Astrocyte (in vitro differentiated cells and primary cell): ENCODE measurements around the gene WASF2. TPM values are rescaled to one million over a fixed set of nuclear protein-coding genes. Genes with fewer than 3 reads are reported as not detected.

Source experiments
- DNase-seq: peaks from one replicate; pipeline ENCODE4 v3.0.0-alpha.2; 2010; ENCODE audit warnings: low read depth
- FAIRE-seq: peaks from 2 replicates; lab custom pipeline; 2011; peaks lifted over from hg19 to GRCh38; lab: Jason Lieb, UNC
- H2AFZ ChIP-seq: 2 replicates; pipeline ENCODE4 v1.6.0; 2012; ENCODE audit warnings: low read depth, low read length, inconsistent platforms
- H3K27ac ChIP-seq: 2 replicates; pipeline ENCODE4 v1.5.1; 2011; ENCODE audit warnings: low read depth, low read length, inconsistent platforms
- H3K27me3 ChIP-seq: 2 replicates; pipeline ENCODE4 v1.6.0; 2011; ENCODE audit warnings: low read length, inconsistent platforms; ENCODE audit not compliant: insufficient read depth
- H3K36me3 ChIP-seq: 2 replicates; pipeline ENCODE4 v1.5.1; 2011; ENCODE audit warnings: low read length, inconsistent platforms; ENCODE audit not compliant: insufficient read depth
- H3K4me1 ChIP-seq: 2 replicates; pipeline ENCODE4 v1.5.1; 2011; ENCODE audit warnings: low read length, inconsistent platforms; ENCODE audit not compliant: insufficient read depth
- H3K4me2 ChIP-seq: 2 replicates; pipeline ENCODE4 v1.6.0; 2012; ENCODE audit warnings: low read length, inconsistent platforms
- H3K4me3 ChIP-seq: 2 replicates; pipeline ENCODE4 v1.5.1; 2011; ENCODE audit warnings: low read depth, mild to moderate bottlenecking, low read length, inconsistent platforms; ENCODE audit not compliant: insufficient read depth
- H3K79me2 ChIP-seq: 2 replicates; pipeline ENCODE4 v1.6.0; 2012; ENCODE audit warnings: mild to moderate bottlenecking, low read length, inconsistent platforms; ENCODE audit not compliant: insufficient read depth
- H3K9ac ChIP-seq: 2 replicates; pipeline ENCODE4 v1.6.0; 2012; ENCODE audit warnings: mild to moderate bottlenecking, low read length, inconsistent platforms
- H3K9me3 ChIP-seq: 2 replicates; pipeline ENCODE4 v1.5.1; 2012; ENCODE audit warnings: low read depth, mild to moderate bottlenecking, low read length, inconsistent platforms; ENCODE audit not compliant: insufficient read depth
- H4K20me1 ChIP-seq: 2 replicates; pipeline ENCODE4 v1.6.0; 2012; ENCODE audit warnings: low read length, inconsistent platforms; ENCODE audit not compliant: insufficient read depth
- H3K27ac Mint-ChIP-seq: one replicate; pipeline ENCODE4 v1.8.0; 2021; ENCODE audit warnings: mild to moderate bottlenecking, mixed read lengths; ENCODE audit not compliant: unreplicated experiment
- H3K27me3 Mint-ChIP-seq: one replicate; pipeline ENCODE4 v1.8.0; 2021; ENCODE audit warnings: low read depth, mixed read lengths; ENCODE audit not compliant: unreplicated experiment
- H3K36me3 Mint-ChIP-seq: one replicate; pipeline ENCODE4 v1.8.0; 2021; ENCODE audit warnings: low read depth, mixed read lengths; ENCODE audit not compliant: unreplicated experiment
- H3K4me1 Mint-ChIP-seq: one replicate; pipeline ENCODE4 v1.8.0; 2021; ENCODE audit warnings: low read depth, mixed read lengths; ENCODE audit not compliant: unreplicated experiment
- H3K4me3 Mint-ChIP-seq: one replicate; pipeline ENCODE4 v1.8.0; 2021; ENCODE audit warnings: mild to moderate bottlenecking, moderate library complexity, mixed read lengths; ENCODE audit not compliant: unreplicated experiment
- H3K9me3 Mint-ChIP-seq: one replicate; pipeline ENCODE4 v1.8.0; 2021; ENCODE audit warnings: mild to moderate bottlenecking, mixed read lengths; ENCODE audit not compliant: unreplicated experiment
- EZH2 ChIP-seq: IDR thresholded peaks from 2 replicates; pipeline ENCODE4 v1.6.1; 2012; ENCODE audit warnings: mild to moderate bottlenecking, low read length, inconsistent platforms; ENCODE audit not compliant: insufficient read depth
- total RNA-seq: library from RNA; stranded (reverse); gene quantifications from 2 replicates; pipeline ENCODE4 v1.2.1, GENCODE V29; 2021
- TF ChIP-seq, protein P1 (sequence below): IDR thresholded peaks from 2 replicates; pipeline ENCODE4 v1.5.1; 2011; ENCODE audit warnings: low read depth, mild to moderate bottlenecking, inconsistent platforms, low read length, moderate library complexity; ENCODE audit not compliant: insufficient read depth

Gene WASF2
- total RNA-seq, 1 donor from 2014 or later, result 86.9 TPM

DNA sequence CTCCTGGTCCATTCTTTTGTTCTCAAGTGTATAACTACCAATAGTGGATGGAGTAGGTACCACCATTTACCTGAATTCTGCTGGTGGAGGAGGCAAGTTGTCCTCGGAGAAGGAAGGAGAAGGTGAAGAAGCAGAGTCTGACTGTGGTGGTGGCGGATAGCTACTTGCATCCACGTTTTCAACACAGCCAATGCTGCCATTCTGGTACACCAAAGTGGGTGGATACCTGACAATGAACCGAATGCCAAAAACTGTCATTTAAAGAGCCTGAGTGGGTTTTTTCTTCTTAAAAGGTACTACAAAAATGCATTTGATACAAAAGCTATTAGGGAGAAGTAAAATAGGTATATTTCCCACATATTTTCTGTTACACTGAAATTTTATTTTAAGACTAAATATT lies 77.5 kb downstream of the WASF2 start:
- Histone ChIP-seq H3K4me2 (no peak overlapping the region), H3K9ac (no peak overlapping the region), H2AFZ (no peak overlapping the region), H3K27ac (no peak overlapping the region), H3K9me3 (no peaks in the 10 kb centered on the region), H3K79me2 (peaks cover 4% of the 10 kb centered on the region), H3K27me3 (no peaks in the 10 kb centered on the region), H3K4me3 (no peak overlapping the region), H3K4me1 (peaks cover 7% of the 10 kb centered on the region), H3K36me3 (peaks cover 53% of the 10 kb centered on the region), H4K20me1 (no peaks in the 10 kb centered on the region)
- FAIRE-seq (no peak), DNase-seq (no peak)
- peaks cover 8% of the 10 kb centered on the region for H3K4me1 Mint-ChIP-seq
- no peak overlapping the region for H3K4me3 Mint-ChIP-seq
- H3K27ac Mint-ChIP-seq, result no peak overlapping the region
- TF ChIP-seq EZH2, result no peak
- TF ChIP-seq, protein P1, sequence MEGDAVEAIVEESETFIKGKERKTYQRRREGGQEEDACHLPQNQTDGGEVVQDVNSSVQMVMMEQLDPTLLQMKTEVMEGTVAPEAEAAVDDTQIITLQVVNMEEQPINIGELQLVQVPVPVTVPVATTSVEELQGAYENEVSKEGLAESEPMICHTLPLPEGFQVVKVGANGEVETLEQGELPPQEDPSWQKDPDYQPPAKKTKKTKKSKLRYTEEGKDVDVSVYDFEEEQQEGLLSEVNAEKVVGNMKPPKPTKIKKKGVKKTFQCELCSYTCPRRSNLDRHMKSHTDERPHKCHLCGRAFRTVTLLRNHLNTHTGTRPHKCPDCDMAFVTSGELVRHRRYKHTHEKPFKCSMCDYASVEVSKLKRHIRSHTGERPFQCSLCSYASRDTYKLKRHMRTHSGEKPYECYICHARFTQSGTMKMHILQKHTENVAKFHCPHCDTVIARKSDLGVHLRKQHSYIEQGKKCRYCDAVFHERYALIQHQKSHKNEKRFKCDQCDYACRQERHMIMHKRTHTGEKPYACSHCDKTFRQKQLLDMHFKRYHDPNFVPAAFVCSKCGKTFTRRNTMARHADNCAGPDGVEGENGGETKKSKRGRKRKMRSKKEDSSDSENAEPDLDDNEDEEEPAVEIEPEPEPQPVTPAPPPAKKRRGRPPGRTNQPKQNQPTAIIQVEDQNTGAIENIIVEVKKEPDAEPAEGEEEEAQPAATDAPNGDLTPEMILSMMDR, result no peak
- H3K36me3 Mint-ChIP-seq, result peaks cover 41% of the 10 kb centered on the region
- H3K27me3 Mint-ChIP-seq, result no peaks in the 10 kb centered on the region
- no peaks in the 10 kb centered on the region for H3K9me3 Mint-ChIP-seq

DNA sequence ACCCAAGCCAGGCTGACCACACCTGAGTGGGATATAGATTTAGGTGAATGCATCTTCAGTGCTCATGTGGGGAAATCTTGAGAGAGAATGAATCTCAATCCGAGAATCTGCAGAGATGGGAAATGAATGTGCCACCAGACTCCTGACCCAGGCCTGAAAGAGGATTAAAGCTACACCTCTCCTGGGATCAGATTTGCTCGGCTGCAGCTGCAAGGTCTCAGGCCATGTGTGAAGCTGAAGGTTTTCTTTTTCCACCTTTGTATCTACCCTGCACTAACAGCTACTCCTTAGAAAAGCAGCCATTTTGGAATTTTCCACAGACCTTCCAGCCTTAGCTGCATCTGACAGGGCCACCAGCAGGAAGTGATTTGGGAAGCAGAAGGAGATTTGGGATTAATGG lies 79.3 kb downstream of the WASF2 start:
- H3K4me2 ChIP-seq, result no peak overlapping the region
- peaks cover 7% of the 10 kb centered on the region for H3K4me1 ChIP-seq
- DNase-seq (no peak), FAIRE-seq (no peak)
- no peak for TF ChIP-seq EZH2
- TF ChIP-seq, protein P1, result no peak
- peaks cover 41% of the 10 kb centered on the region for H3K36me3 Mint-ChIP-seq
- H3K27me3 ChIP-seq, result no peaks in the 10 kb centered on the region
- peaks cover 2% of the 10 kb centered on the region for H3K4me1 Mint-ChIP-seq
- no peak overlapping the region for H3K27ac ChIP-seq
- H3K36me3 ChIP-seq, result peaks cover 41% of the 10 kb centered on the region
- no peaks in the 10 kb centered on the region for H4K20me1 ChIP-seq
- H3K9me3 Mint-ChIP-seq, result no peaks in the 10 kb centered on the region
- H2AFZ ChIP-seq, result no peak overlapping the region
- no peak overlapping the region for H3K4me3 ChIP-seq
- H3K79me2 ChIP-seq, result no peaks in the 10 kb centered on the region
- H3K4me3 Mint-ChIP-seq, result no peak overlapping the region
- H3K9me3 ChIP-seq, result no peaks in the 10 kb centered on the region
- no peaks in the 10 kb centered on the region for H3K27me3 Mint-ChIP-seq
- H3K27ac Mint-ChIP-seq, result no peak overlapping the region
- no peak overlapping the region for H3K9ac ChIP-seq

DNA sequence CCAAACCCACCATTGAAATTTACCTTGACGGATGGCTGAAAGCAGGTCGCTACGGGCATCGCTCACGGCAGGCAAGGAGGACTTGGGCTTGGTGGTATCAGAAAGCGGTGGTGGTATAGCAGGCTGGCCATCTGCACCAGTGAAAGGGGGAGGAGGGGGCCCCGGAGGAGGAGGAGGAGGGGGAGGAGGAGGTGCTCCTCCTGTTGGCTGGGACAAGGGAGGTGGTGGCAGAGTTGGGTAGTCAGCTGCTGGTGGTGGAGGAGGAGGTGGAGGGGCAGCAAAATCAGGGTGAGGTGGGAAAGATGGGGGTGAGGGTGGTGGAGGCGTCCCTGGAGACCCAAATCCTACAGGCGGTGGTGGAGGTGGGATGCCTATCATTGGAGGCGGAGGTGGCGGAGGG lies 80.3 kb downstream of the WASF2 start:
- peaks cover 34% of the 10 kb centered on the region for H3K36me3 ChIP-seq
- H3K4me3 Mint-ChIP-seq, result no peak overlapping the region
- peaks cover 41% of the 10 kb centered on the region for H3K36me3 Mint-ChIP-seq

More for the DNA sequence above, 80.3 kb downstream of the WASF2 start:
- Histone ChIP-seq H3K9ac (no peak overlapping the region), H4K20me1 (no peaks in the 10 kb centered on the region), H3K4me3 (no peak overlapping the region), H3K4me2 (no peak overlapping the region), H3K79me2 (no peaks in the 10 kb centered on the region), H3K27ac (no peak overlapping the region), H3K4me1 (peaks cover 14% of the 10 kb centered on the region), H3K27me3 (no peaks in the 10 kb centered on the region), H2AFZ (no peak overlapping the region), H3K9me3 (no peaks in the 10 kb centered on the region)
- Mint-ChIP-seq H3K4me1 (peaks cover 7% of the 10 kb centered on the region), H3K9me3 (no peaks in the 10 kb centered on the region), H3K27ac (no peak overlapping the region), H3K27me3 (no peaks in the 10 kb centered on the region)
- DNase-seq (no peak), FAIRE-seq (no peak)
- no peak for TF ChIP-seq EZH2
- TF ChIP-seq, protein P1, result no peak
